Prostate gland (tissue), 2 donors: ENCODE data around the gene KHNYN.

Experiments used
- CTCF ChIP-seq, 4 experiments: fragments of 200-600 bp in 2 of 4; fragments of 450-650 bp in 2 of 4; sonication (generic) in 2 of 4; IDR thresholded peaks; 1 replicate in 3 of 4; 2 replicates in 1 of 4; pipeline ENCODE4 v1.5.1; 2016 to 2019; ENCODE audit warnings: antibody characterized with exemption in 4 of 4, mild to moderate bottlenecking in 2 of 4, moderate library complexity in 2 of 4
- POLR2A ChIP-seq: fragments of 450-650 bp; IDR thresholded peaks from one replicate; pipeline ENCODE4 v1.6.1; 2016; ENCODE audit warnings: antibody characterized with exemption, mild to moderate bottlenecking
- POLR2AphosphoS5 ChIP-seq: sonication (generic); formaldehyde crosslinking; IDR thresholded peaks from one replicate; pipeline ENCODE4 v1.6.1; 2017; ENCODE audit warnings: antibody characterized with exemption

- TF ChIP-seq POLR2A: no peak
- TF ChIP-seq CTCF (IDR thresholded peaks at IDR 0.05): no peak
- TF ChIP-seq POLR2AphosphoS5: no peak
Measured at GRCh38 chr14:24417832-24418491, 11.8 kb upstream of the KHNYN start.
